SH-SY5Y (cell line): ENCODE measurements around the gene GPR161.

ENCODE experiments used
- GATA2 ChIP-seq: IDR thresholded peaks from 2 replicates; pipeline ENCODE4 v1.6.1; 2011; ENCODE audit warnings: mild to moderate bottlenecking, low read depth, low read length
- GATA3 ChIP-seq: IDR thresholded peaks from 2 replicates; pipeline ENCODE4 v1.6.1; 2011; ENCODE audit warnings: low read depth, mild to moderate bottlenecking, low read length, moderate library complexity

DNA sequence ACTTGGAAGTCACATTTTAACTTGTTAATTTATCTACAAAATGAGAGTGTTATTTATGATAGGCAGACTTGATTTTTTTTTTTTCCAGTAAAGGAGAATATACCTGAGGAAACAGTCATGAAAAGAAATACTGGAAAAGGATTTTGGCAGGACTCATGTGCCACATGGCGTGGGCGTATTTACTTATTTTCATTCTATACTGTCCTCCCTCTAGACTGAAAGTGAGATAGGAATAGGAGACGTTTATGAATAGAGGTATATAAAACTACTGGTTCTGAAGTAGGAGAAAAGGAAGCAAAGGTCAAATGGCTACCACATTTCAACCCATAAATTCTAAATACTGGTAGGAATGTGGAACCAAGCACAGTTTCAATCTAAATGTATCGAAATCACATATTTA lies 105.1 kb downstream of the GPR161 start:
- TF ChIP-seq GATA2: no peak
- TF ChIP-seq GATA3: no peak
